HT-29 (cell line): ENCODE data around the gene PDPK1. TPM values are rescaled to one million over a fixed set of nuclear protein-coding genes. Genes with fewer than 3 reads are reported as not detected.

Experiments
- DNase-seq: peaks from one replicate; pipeline ENCODE4 v3.0.0-alpha.2; 2015; ENCODE audit warnings: low spot score
- total RNA-seq: library from RNA; depleted of rRNA; stranded (reverse); fragments of >200 nt; shearing (Covaris generic); gene quantifications from 2 replicates; pipeline ENCODE4 v1.2.3, GENCODE V29; 2014

The PDPK1 gene
- total RNA-seq, 1 experiment from 2014 or later: 21.2 TPM

GRCh38 chr16:2507052-2507659 is 30.7 kb upstream of the PDPK1 start:
- no peak for DNase-seq

- no peak for DNase-seq
These were observed 30.2 kb upstream of the PDPK1 start for GRCh38 chr16:2507665-2508064.

- DNase-seq: no peak
These were observed 29.0 kb upstream of the PDPK1 start for GRCh38 chr16:2508722-2509400.

GRCh38 chr16:2511128-2511800 is 26.6 kb upstream of the PDPK1 start:
- no peak for DNase-seq

GRCh38 chr16:2511996-2512734 is 25.7 kb upstream of the PDPK1 start:
- DNase-seq: no peak

GRCh38 chr16:2512735-2513404 is 25.0 kb upstream of the PDPK1 start:
- DNase-seq: no peak

GRCh38 chr16:2513405-2514332 is 24.2 kb upstream of the PDPK1 start, which contains the start of gene ATP6V0C:
ATP6V0C (plus strand) TSS chr16:2513952; CDS start chr16:2514104, 152 bp downstream.
- peak; percentile 95 for DNase-seq

GRCh38 chr16:2514333-2515179 is 23.3 kb upstream of the PDPK1 start:
- DNase-seq: no peak

- DNase-seq: no peak
These were observed 22.5 kb upstream of the PDPK1 start for GRCh38 chr16:2515180-2515851.

GRCh38 chr16:2516391-2517240 is 21.2 kb upstream of the PDPK1 start:
- no peak for DNase-seq

- DNase-seq: no peak
These were observed 19.7 kb upstream of the PDPK1 start for GRCh38 chr16:2517954-2518605.

- DNase-seq: no peak
These were observed 18.8 kb upstream of the PDPK1 start for GRCh38 chr16:2518823-2519710.

- no peak for DNase-seq
These were observed 18.1 kb upstream of the PDPK1 start for GRCh38 chr16:2519711-2520080.

GRCh38 chr16:2520097-2520783 is 17.6 kb upstream of the PDPK1 start, which contains the start of gene AMDHD2:
AMDHD2 (plus strand) TSS chr16:2520371; CDS start chr16:2520459, 88 bp downstream.
- DNase-seq: peak; percentile 80

- no peak for DNase-seq
These were observed 16.9 kb upstream of the PDPK1 start for GRCh38 chr16:2520784-2521531.
